NCI-H526 (cell line): ENCODE measurements around the gene TMEM43.

Source experiments
- DNase-seq, 2 experiments: peaks; one replicate each; lab custom pipeline; 2025; lab: John Stamatoyannopoulos, UW

The TMEM43 gene

GRCh38 chr3:14122301-14122700 is 2.6 kb upstream of the TMEM43 start:
- no peak for DNase-seq

- DNase-seq, result peak in 1 of 2 experiments; percentile 10
Measured at GRCh38 chr3:14123308-14124222, 1.3 kb upstream of the TMEM43 start.

GRCh38 chr3:14124223-14124614 is 633 bp upstream of the TMEM43 start:
- peak in 1 of 2 experiments; percentile 53 for DNase-seq

- DNase-seq, result peak; percentile 55 to 83
Measured at GRCh38 chr3:14125193-14126016, 553 bp downstream of the TMEM43 start.

GRCh38 chr3:14126017-14126886 is 1.4 kb downstream of the TMEM43 start:
- no peak for DNase-seq

- DNase-seq, result no peak
Measured at GRCh38 chr3:14126887-14127505, 2.1 kb downstream of the TMEM43 start.

GRCh38 chr3:14127516-14128161 is 2.8 kb downstream of the TMEM43 start:
- no peak for DNase-seq

GRCh38 chr3:14128724-14129123 is 3.9 kb downstream of the TMEM43 start:
- DNase-seq, result no peak

GRCh38 chr3:14129296-14129695 is 4.4 kb downstream of the TMEM43 start:
- no peak for DNase-seq

GRCh38 chr3:14130230-14130629 is 5.4 kb downstream of the TMEM43 start:
- no peak for DNase-seq

GRCh38 chr3:14130707-14131106 is 5.9 kb downstream of the TMEM43 start:
- no peak for DNase-seq

- no peak for DNase-seq
Measured at GRCh38 chr3:14131134-14131533, 6.3 kb downstream of the TMEM43 start.

GRCh38 chr3:14132120-14132519 is 7.3 kb downstream of the TMEM43 start:
- no peak for DNase-seq

- DNase-seq, result no peak
Measured at GRCh38 chr3:14132689-14133088, 7.8 kb downstream of the TMEM43 start.

GRCh38 chr3:14133188-14133800 is 8.4 kb downstream of the TMEM43 start:
- DNase-seq, result no peak

GRCh38 chr3:14133876-14134275 is 9.0 kb downstream of the TMEM43 start:
- DNase-seq, result no peak

- DNase-seq, result no peak
Measured at GRCh38 chr3:14134291-14134690, 9.4 kb downstream of the TMEM43 start.

GRCh38 chr3:14135581-14135980 is 10.7 kb downstream of the TMEM43 start:
- no peak for DNase-seq

- no peak for DNase-seq
Measured at GRCh38 chr3:14137004-14137403, 12.2 kb downstream of the TMEM43 start.

- DNase-seq, result no peak
Measured at GRCh38 chr3:14137445-14137844, 12.6 kb downstream of the TMEM43 start.
